NB4 (cell line): ENCODE data around the gene TRIP4.

ENCODE experiments used
- CTCF ChIP-seq: IDR thresholded peaks from one replicate; pipeline ENCODE4 v1.5.1; 2012; ENCODE audit warnings: low read depth, low read length
- MAX ChIP-seq: IDR thresholded peaks from 2 replicates; pipeline ENCODE4 v1.6.1; 2011; ENCODE audit warnings: low read depth, low read length
- POLR2A ChIP-seq: IDR thresholded peaks from 2 replicates; pipeline ENCODE4 v1.6.1; 2011; ENCODE audit warnings: mild to moderate bottlenecking; ENCODE audit not compliant: insufficient read length; ENCODE audit errors: extremely low read depth

GRCh38 chr15:64480891-64481290 is 93.3 kb downstream of the TRIP4 start:
- TF ChIP-seq POLR2A (no peak), CTCF (no peak), MAX (no peak)
